Fibroblast of mammary gland (primary cell): ENCODE data around the gene RHOT2.
A peak's percentile ranks its signal among the peaks of the same experiment; 100 is the strongest.

ENCODE experiments used
- DNase-seq: peaks from one replicate; pipeline ENCODE4 v3.0.0-alpha.2; 2010; ENCODE audit warnings: low read depth
- H3K4me3 ChIP-seq: 2 replicates; pipeline ENCODE4 v1.5.1; 2011; ENCODE audit warnings: low read depth, mild to moderate bottlenecking, low read length, moderate library complexity; ENCODE audit not compliant: control insufficient read depth
- TF ChIP-seq, protein P1 (sequence below): conservative IDR thresholded peaks from 2 replicates; pipeline ENCODE4 v1.5.1; 2011; ENCODE audit warnings: low read depth, low read length, inconsistent platforms; ENCODE audit not compliant: control insufficient read depth, insufficient read depth

The RHOT2 gene

GRCh38 chr16:680625-680945 is 12.7 kb downstream of the RHOT2 start:
- peak overlapping the region; percentile 77 for H3K4me3 ChIP-seq
- no peak for DNase-seq
- TF ChIP-seq, protein P1, sequence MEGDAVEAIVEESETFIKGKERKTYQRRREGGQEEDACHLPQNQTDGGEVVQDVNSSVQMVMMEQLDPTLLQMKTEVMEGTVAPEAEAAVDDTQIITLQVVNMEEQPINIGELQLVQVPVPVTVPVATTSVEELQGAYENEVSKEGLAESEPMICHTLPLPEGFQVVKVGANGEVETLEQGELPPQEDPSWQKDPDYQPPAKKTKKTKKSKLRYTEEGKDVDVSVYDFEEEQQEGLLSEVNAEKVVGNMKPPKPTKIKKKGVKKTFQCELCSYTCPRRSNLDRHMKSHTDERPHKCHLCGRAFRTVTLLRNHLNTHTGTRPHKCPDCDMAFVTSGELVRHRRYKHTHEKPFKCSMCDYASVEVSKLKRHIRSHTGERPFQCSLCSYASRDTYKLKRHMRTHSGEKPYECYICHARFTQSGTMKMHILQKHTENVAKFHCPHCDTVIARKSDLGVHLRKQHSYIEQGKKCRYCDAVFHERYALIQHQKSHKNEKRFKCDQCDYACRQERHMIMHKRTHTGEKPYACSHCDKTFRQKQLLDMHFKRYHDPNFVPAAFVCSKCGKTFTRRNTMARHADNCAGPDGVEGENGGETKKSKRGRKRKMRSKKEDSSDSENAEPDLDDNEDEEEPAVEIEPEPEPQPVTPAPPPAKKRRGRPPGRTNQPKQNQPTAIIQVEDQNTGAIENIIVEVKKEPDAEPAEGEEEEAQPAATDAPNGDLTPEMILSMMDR: no peak

DNA sequence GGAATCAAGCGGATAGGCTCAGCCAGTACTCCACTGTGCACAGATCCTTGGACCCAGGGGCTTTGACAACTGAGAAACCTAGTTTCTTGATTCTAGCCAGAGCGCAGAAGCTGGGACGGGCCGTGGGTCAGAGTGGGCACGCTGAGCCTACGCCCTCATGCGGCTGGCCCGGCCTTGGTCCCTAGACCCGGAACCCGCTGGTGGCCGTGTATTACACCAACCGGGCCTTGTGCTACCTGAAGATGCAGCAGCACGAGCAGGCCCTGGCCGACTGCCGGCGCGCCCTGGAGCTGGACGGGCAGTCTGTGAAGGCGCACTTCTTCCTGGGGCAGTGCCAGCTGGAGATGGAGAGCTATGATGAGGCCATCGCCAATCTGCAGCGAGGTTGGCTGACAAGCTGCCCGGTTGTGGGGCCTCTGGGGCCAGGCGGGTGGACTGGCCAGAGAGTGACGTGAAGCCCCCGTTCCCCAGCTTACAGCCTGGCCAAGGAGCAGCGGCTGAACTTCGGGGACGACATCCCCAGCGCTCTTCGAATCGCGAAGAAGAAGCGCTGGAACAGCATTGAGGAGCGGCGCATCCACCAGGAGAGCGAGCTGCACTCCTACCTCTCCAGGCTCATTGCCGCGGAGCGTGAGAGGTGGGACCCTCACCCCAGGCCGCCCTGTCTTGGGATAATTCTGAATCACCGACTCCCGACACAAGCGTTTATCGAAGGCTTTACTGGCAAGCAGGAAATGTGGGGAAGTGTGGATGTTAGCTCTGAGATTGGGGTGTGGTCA is 13.2 kb downstream of the RHOT2 start:
- peak; percentile 77 for DNase-seq
- TF ChIP-seq, protein P1: no peak

GRCh38 chr16:681746-682427 is 14.0 kb downstream of the RHOT2 start:
- DNase-seq: peak; percentile 66
- TF ChIP-seq, protein P1: no peak
- H3K4me3 ChIP-seq: peak overlapping the region; percentile 77

More for the DNA sequence above, 13.2 kb downstream of the RHOT2 start:
- H3K4me3 ChIP-seq: peak overlapping the region; percentile 77

DNA sequence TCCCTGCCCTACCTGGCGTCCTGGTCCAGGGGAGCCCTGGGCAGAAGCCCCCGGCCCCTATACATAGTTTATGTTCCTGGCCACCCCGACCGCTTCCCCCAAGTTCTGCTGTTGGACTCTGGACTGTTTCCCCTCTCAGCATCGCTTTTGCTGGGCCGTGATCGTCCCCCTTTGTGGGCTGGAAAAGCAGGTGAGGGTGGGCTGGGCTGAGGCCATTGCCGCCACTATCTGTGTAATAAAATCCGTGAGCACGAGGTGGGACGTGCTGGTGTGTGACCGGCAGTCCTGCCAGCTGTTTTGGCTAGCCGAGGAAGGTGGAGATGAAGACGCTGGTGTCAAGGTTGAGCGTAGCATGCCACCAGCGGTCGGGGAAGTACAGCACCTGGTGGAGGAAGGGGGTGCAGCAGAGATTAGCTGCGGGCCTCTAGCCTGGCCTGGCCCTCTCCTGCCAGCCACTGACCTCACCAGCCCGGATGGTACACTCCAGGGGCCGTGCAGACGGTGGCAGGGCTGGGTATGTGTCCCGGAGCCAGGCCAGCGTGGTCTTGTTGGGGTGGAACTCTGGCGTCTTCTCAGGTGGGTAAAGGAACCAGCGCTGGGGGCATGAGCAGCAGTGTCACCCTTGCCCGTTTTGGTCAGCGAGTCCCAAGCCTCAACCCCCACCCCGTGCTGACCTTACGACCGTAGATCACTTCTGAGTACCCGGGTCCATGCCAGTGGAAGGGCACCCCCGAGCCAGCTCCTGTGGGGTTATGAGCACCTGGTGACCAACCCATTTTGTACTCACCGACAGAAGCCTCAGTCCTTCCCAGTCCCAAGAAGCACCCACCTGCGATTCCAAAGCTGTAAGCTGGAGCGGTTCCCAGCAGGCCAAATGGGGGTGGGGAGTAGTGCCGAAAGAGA is 14.8 kb downstream of the RHOT2 start:
- TF ChIP-seq, protein P1: no peak
- peak overlapping the region; percentile 46 for H3K4me3 ChIP-seq
- DNase-seq: no peak

DNA sequence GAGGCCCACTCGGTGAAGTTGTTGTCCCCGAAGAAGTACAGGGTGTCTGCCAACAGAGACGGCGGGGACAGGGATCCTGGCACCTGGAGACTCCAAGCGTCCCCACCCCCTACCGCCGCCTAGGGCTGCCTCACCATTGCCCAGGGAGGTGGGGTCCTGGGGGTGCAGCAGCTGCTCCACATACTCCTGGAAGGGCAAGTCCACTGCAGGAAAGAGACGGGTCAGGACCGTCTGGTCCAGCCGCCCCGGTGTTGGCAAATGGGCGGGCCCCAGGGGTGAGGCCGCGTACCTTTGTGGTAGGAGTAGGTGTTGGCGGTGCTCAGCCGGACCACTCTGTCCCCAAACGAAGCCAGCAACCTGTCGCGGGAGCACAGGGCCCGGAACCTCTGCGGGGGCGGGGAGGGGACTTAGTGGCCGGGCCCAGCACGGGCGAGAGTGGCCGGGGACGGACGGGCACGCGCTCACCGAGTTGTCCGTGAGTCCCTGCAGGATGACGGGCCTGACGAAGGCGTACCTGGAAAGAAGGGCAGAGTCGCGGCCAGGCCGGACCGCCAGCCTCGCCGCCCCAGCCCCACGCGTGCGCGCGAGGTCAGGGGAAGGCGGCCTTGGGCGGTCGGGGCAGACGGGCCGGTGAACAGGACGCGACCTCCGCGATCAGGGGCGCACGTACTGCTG is 15.6 kb downstream of the RHOT2 start:
- TF ChIP-seq, protein P1: no peak
- no peak for DNase-seq
- peak overlapping the region; percentile 46 for H3K4me3 ChIP-seq

DNA sequence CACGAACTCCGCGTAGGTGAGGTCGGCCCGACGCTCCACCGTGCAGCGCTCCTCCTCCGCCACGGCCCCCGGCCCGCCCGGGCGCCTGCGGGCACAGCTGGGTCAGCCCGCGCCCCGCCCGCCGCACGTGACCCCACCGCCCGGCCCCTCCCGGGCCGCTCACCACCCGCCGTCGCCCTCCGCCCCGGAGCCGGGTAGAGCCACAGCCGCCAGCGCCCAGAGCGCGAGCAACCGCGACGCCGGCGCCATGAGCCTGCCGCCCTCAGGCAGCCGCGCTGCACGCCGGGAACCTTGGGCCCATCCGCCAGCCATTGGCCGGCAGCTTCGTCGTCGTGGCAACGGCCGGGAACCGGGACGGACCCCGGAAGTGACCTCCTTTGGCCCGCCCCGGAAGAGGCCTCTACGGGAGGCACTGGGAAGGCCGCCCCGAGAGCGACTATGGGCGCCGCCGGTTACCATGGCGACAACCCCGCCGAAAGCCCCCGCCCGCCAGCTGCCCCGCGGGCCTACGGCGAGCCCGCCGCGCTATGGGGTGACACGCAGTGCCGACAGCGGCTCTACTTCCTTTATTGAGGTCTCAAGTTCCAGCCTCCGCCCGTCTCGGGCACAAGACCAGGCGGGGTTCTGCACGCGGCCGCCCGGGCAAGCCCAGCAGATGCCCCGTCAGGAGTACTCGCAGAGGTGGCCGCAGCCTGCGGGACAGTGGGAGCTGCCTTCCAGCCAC is 16.3 kb downstream of the RHOT2 start, which contains the start of gene JMJD8:
Gene JMJD8, minus strand, starts transcription at position 264 of the 724 bp plus-strand sequence. Its CDS starts 15 bp downstream, at position 249.
- H3K4me3 ChIP-seq: peak within 1 kb of the TSS; percentile 52
- peak; percentile 91 for DNase-seq
- TF ChIP-seq, protein P1: no peak
